Ascending aorta (tissue), 2 donors: ENCODE data around the gene SORCS1. TPM values are rescaled to one million over a fixed set of nuclear protein-coding genes. Genes with fewer than 3 reads are reported as not detected.

Experiments used
- DNase-seq, 2 donors: peaks; one replicate each; pipeline ENCODE4 v3.0.0-alpha.2; 2019; ENCODE audit warnings: low spot score in 2 of 2
- H3K27ac ChIP-seq, 2 donors: fragments of 200-600 bp; sonication (generic); one replicate each; pipeline ENCODE4 v1.5.1; 2016 to 2017; ENCODE audit warnings: mild to moderate bottlenecking in 1 of 2
- H3K27me3 ChIP-seq: fragments of 200-600 bp; sonication (generic); one replicate; pipeline ENCODE4 v1.5.1; 2017
- H3K36me3 ChIP-seq, 2 donors: fragments of 200-600 bp; sonication (generic); one replicate each; pipeline ENCODE4 v1.5.1; 2016
- H3K4me1 ChIP-seq, 2 donors: fragments of 200-600 bp; sonication (generic); one replicate each; pipeline ENCODE4 v1.5.1; 2016 to 2017; ENCODE audit warnings: mild to moderate bottlenecking in 1 of 2
- H3K4me3 ChIP-seq, 2 donors: fragments of 200-600 bp; sonication (generic); one replicate each; pipeline ENCODE4 v1.5.1; 2016 to 2017; ENCODE audit warnings: mild to moderate bottlenecking in 1 of 2
- H3K9me3 ChIP-seq, 2 donors: fragments of 200-600 bp; sonication (generic); one replicate each; pipeline ENCODE4 v1.5.1; 2016
- intact Hi-C: fragments of 100-400 bp; cut with DNase I; formaldehyde crosslinking; loops from one replicate; pipeline ENCODE4 v1.15.1; 2023
- total RNA-seq: library from RNA; depleted of rRNA; stranded (reverse); fragments of >200 nt; gene quantifications from one replicate; pipeline ENCODE4 v1.1.0, GENCODE V29; 2016
- TF ChIP-seq, protein P1 (sequence below), 3 experiments: fragments of 200-600 bp in 2 of 3; fragments of 450-650 bp in 1 of 3; sonication (generic) in 2 of 3; IDR thresholded peaks; one replicate each; pipeline ENCODE4 v1.5.1; 2016 to 2019; ENCODE audit warnings: antibody characterized with exemption in 3 of 3, mild to moderate bottlenecking in 1 of 3, moderate library complexity in 1 of 3

SORCS1 gene
- total RNA-seq, 1 donor from 2014 or later = not detected

DNA sequence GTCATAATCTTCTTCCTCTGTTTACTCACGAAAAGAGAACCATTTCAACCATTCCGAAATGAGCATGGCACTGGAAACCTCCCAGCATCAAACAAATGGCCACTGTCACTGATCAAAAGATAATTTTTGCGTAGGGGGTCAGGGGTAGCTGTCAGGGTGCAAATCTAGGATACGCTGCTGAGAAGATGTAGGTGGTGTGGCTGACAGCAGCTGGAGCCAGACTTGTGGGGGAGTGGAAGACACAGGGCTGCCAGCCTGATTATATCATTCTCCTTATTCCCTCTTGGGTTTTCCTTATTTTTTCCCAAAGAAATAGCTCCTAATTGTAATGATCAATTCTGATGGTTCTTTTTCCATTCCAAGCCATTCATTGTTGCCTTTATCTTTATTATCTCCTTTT, 266.1 kb downstream of the SORCS1 start:
- TF ChIP-seq, protein P1, sequence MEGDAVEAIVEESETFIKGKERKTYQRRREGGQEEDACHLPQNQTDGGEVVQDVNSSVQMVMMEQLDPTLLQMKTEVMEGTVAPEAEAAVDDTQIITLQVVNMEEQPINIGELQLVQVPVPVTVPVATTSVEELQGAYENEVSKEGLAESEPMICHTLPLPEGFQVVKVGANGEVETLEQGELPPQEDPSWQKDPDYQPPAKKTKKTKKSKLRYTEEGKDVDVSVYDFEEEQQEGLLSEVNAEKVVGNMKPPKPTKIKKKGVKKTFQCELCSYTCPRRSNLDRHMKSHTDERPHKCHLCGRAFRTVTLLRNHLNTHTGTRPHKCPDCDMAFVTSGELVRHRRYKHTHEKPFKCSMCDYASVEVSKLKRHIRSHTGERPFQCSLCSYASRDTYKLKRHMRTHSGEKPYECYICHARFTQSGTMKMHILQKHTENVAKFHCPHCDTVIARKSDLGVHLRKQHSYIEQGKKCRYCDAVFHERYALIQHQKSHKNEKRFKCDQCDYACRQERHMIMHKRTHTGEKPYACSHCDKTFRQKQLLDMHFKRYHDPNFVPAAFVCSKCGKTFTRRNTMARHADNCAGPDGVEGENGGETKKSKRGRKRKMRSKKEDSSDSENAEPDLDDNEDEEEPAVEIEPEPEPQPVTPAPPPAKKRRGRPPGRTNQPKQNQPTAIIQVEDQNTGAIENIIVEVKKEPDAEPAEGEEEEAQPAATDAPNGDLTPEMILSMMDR (IDR thresholded peaks at IDR 0.05) = no peak
- no peaks in the 10 kb centered on the region for H3K9me3 ChIP-seq
- intact Hi-C loops = no loop called here
- no peaks in the 10 kb centered on the region for H3K27me3 ChIP-seq
- no peak overlapping the region for H3K4me3 ChIP-seq
- DNase-seq = no peak
- no peak overlapping the region for H3K27ac ChIP-seq
- H3K36me3 ChIP-seq = no peaks in the 10 kb centered on the region
- no peaks in the 10 kb centered on the region for H3K4me1 ChIP-seq

DNA sequence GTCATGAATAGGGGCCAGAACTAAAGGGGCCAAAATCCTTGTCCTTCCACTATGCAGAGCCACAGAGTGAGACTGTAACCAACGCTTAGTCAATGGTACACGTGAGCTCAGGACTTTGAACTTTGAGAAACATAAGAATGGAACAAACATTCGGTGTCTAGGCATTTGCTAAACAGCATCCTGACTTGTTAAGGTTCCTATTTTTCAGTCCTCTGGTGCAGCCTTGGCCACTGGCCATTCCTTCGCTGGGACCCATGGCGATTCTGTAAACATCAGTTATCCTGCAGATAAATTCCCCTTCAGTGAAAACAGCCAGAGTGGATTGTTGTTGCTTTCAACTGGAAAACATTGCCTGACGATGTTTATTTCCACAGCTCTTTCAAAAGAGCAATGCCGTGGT, 266.8 kb downstream of the SORCS1 start:
- intact Hi-C loops = no loop called here
- H3K9me3 ChIP-seq = no peaks in the 10 kb centered on the region
- no peaks in the 10 kb centered on the region for H3K27me3 ChIP-seq
- TF ChIP-seq, protein P1 (IDR thresholded peaks at IDR 0.05) = no peak
- H3K4me3 ChIP-seq = no peak overlapping the region
- H3K4me1 ChIP-seq = no peaks in the 10 kb centered on the region
- H3K27ac ChIP-seq = no peak overlapping the region
- DNase-seq = no peak
- H3K36me3 ChIP-seq = no peaks in the 10 kb centered on the region

- Histone ChIP-seq H3K4me1 (no peaks in the 10 kb centered on the region), H3K36me3 (no peaks in the 10 kb centered on the region), H3K9me3 (no peaks in the 10 kb centered on the region), H3K4me3 (no peak overlapping the region), H3K27me3 (no peaks in the 10 kb centered on the region), H3K27ac (no peak overlapping the region)
- intact Hi-C loops = no loop called here
- DNase-seq = no peak
- TF ChIP-seq, protein P1 (IDR thresholded peaks at IDR 0.05) = no peak
These were observed 269.8 kb downstream of the SORCS1 start for GRCh38 chr10:106894692-106895091.

- TF ChIP-seq, protein P1 (IDR thresholded peaks at IDR 0.05) = no peak
- H3K9me3 ChIP-seq = no peaks in the 10 kb centered on the region
- intact Hi-C loops = no loop called here
- H3K36me3 ChIP-seq = no peaks in the 10 kb centered on the region
- H3K27ac ChIP-seq = no peak overlapping the region
- DNase-seq = no peak
- H3K27me3 ChIP-seq = no peaks in the 10 kb centered on the region
- H3K4me3 ChIP-seq = no peak overlapping the region
- H3K4me1 ChIP-seq = no peaks in the 10 kb centered on the region
These were observed 286.9 kb downstream of the SORCS1 start for GRCh38 chr10:106877574-106877973.

DNA sequence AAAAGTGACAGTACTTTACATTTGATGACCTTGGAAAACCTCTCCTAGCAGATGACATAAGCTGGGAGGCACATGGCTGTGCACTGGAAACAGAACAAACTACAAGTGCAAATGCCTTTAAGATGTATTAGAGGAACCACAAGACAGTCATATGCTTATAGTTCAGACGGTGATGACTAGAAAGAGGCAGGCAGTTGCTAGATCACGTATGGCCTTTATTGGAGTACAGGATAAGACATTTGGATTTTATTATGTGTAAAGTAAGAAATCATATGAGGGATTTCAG, 290.0 kb downstream of the SORCS1 start:
- intact Hi-C loops = no loop called here

More for the DNA sequence above, 290.0 kb downstream of the SORCS1 start:
- Histone ChIP-seq H3K4me1 (no peaks in the 10 kb centered on the region), H3K9me3 (no peaks in the 10 kb centered on the region), H3K27ac (no peak overlapping the region), H3K36me3 (no peaks in the 10 kb centered on the region), H3K4me3 (no peak overlapping the region), H3K27me3 (no peaks in the 10 kb centered on the region)
- no peak for DNase-seq
- TF ChIP-seq, protein P1 (IDR thresholded peaks at IDR 0.05) = no peak
